GM19351 (cell line): ENCODE data around the gene SLC30A2.

ENCODE experiments used
- ATAC-seq: cut with Tn5 transposase; IDR thresholded peaks from one replicate; pipeline ENCODE4 v1.9.1; 2021; ENCODE audit warnings: mild to moderate bottlenecking, moderate library complexity; ENCODE audit not compliant: unreplicated experiment

SLC30A2 gene

GRCh38 chr1:25999041-25999800, 46.7 kb downstream of the SLC30A2 start:
- no peak for ATAC-seq

- ATAC-seq: peak; percentile 93
Observed at GRCh38 chr1:25997828-25998761, 47.8 kb downstream of the SLC30A2 start, which contains the start of gene PAFAH2. Gene PAFAH2 (minus strand): TSS chr1:25998063. CDS start chr1:25990816, 7,247 bp downstream.

GRCh38 chr1:25996966-25997827, 48.7 kb downstream of the SLC30A2 start:
- no peak for ATAC-seq

- no peak for ATAC-seq
Observed at GRCh38 chr1:25994402-25995150, 51.3 kb downstream of the SLC30A2 start.

GRCh38 chr1:25993197-25993951, 52.5 kb downstream of the SLC30A2 start:
- no peak for ATAC-seq

GRCh38 chr1:25992689-25993171, 53.2 kb downstream of the SLC30A2 start:
- no peak for ATAC-seq

- ATAC-seq: no peak
Observed at GRCh38 chr1:25991937-25992688, 53.8 kb downstream of the SLC30A2 start.

- ATAC-seq: no peak
Observed at GRCh38 chr1:25990702-25991395, 55.1 kb downstream of the SLC30A2 start.

- ATAC-seq: no peak
Observed at GRCh38 chr1:25990251-25990650, 55.7 kb downstream of the SLC30A2 start.

- no peak for ATAC-seq
Observed at GRCh38 chr1:25989440-25990234, 56.3 kb downstream of the SLC30A2 start.

- no peak for ATAC-seq
Observed at GRCh38 chr1:25987951-25988350, 58.0 kb downstream of the SLC30A2 start.
